Body of pancreas (tissue), 4 donors: Measurements from ENCODE around the gene CCDC150.

Source experiments
- CTCF ChIP-seq, 7 experiments: fragments of 450-650 bp in 4 of 7; fragments of 200-600 bp in 3 of 7; sonication (generic) in 3 of 7; IDR thresholded peaks; one replicate each; pipeline ENCODE4 v1.5.1; 2016 to 2019; ENCODE audit warnings: antibody characterized with exemption in 7 of 7
- POLR2A ChIP-seq, 3 donors: fragments of 450-650 bp; IDR thresholded peaks; one replicate each; pipeline ENCODE4 v1.6.1; 2016; ENCODE audit warnings: antibody characterized with exemption in 3 of 3, mild to moderate bottlenecking in 2 of 3

- peak in 1 of 3 donors; percentile 6 for TF ChIP-seq POLR2A (IDR thresholded peaks at IDR 0.05)
- TF ChIP-seq CTCF (IDR thresholded peaks at IDR 0.05): no peak
Measured at GRCh38 chr2:196592911-196593881, 46.3 kb upstream of the CCDC150 start, which contains the start of gene HECW2.
